Muscle layer of colon (tissue), 2 donors: ENCODE data around the gene RUBCN.
"Not testable (repeated sequence)": the region's sequence is repeated elsewhere in the genome, so short reads cannot be mapped to it uniquely, and the experiment has no call there.

Experiments used
- H3K27ac ChIP-seq: one replicate; pipeline ENCODE4 v1.7.0; 2013; ENCODE audit warnings: low read depth, mild to moderate bottlenecking, low read length, moderate library complexity
- H3K27me3 ChIP-seq, 2 donors: one replicate each; pipeline ENCODE4 v1.7.0; 2013; ENCODE audit warnings: low read length in 2 of 2, mild to moderate bottlenecking in 2 of 2; ENCODE audit not compliant: insufficient read depth in 2 of 2, control insufficient read depth in 1 of 2
- H3K36me3 ChIP-seq: one replicate; pipeline ENCODE4 v1.7.0; 2013; ENCODE audit warnings: mild to moderate bottlenecking, low read length; ENCODE audit not compliant: insufficient read depth
- H3K4me1 ChIP-seq: one replicate; pipeline ENCODE4 v1.7.0; 2013; ENCODE audit warnings: mild to moderate bottlenecking, low read length; ENCODE audit not compliant: insufficient read depth
- H3K4me3 ChIP-seq, 2 donors: one replicate each; pipeline ENCODE4 v1.7.0; 2013; ENCODE audit warnings: low read length in 2 of 2, low read depth in 1 of 2, mild to moderate bottlenecking in 1 of 2, moderate library complexity in 1 of 2
- H3K9ac ChIP-seq: one replicate; pipeline ENCODE4 v1.7.0; 2013; ENCODE audit warnings: low read length
- H3K9me3 ChIP-seq: one replicate; pipeline ENCODE4 v1.7.0; 2013; ENCODE audit warnings: mild to moderate bottlenecking, low read length
- donor health status: abdominal sarcoma.
- donor health status: Adenocarcinoma of cecum.

The RUBCN gene

DNA sequence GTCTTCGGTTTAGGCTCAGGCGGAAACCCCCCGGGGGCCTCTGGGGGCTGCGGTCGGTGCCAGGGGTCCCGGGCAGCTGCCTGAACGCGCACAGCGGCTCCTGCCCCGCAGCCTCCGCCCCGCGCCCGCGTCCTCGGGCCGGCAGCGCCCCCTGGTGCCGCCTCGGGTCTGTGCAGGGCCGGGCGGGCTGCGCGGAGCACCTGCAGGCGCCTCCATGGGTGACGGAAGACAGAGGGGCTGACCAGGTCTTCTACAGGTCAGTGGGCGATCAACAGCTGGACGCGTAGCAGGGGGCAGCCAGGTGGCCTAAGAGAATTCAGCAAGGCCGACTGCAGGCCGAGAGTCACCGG, 71.6 kb downstream of the RUBCN start:
- H3K27me3 ChIP-seq, H3K36me3 ChIP-seq, H3K4me1 ChIP-seq, H3K9ac ChIP-seq, H3K9me3 ChIP-seq, H3K27ac ChIP-seq, H3K4me3 ChIP-seq: not testable (repeated sequence)

DNA sequence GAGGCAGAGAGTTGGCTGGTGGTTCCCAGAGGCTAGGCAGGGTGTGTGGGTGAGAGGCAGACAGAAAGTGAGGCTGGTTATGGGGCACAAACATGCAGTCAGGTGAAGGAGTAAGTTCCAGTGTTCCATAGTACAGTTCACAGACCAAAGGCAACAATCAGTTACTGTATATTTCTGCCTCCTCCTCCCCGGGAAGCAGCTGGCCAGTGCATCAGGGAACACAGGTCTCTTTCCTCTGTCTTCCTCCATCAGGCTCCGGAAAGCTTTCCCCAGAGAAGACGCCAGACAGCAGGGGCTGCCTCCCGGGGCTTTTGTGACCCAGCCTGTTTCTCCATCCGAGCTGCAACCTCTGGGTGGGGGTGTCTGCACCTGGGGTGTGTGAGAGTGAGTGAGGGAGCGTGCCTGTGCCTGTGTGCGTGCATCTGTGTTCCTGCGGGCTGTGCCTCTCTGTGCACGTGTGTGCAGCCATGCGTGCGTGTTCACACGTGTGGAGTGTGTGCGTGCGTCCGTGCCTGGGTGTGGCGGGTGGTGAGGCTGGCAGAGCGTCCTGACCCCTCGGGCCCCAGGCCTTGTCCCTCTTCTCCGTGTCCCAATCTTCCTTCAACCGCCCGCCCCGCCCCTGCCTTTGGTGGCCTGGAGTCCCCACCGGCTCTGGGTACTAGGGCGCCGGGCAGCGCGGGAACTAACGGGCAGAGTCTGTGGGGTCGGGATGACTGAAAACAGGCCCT, 72.1 kb downstream of the RUBCN start:
- not testable (repeated sequence) for H3K27ac ChIP-seq, H3K27me3 ChIP-seq, H3K4me1 ChIP-seq, H3K9ac ChIP-seq, H3K36me3 ChIP-seq, H3K4me3 ChIP-seq, H3K9me3 ChIP-seq

DNA sequence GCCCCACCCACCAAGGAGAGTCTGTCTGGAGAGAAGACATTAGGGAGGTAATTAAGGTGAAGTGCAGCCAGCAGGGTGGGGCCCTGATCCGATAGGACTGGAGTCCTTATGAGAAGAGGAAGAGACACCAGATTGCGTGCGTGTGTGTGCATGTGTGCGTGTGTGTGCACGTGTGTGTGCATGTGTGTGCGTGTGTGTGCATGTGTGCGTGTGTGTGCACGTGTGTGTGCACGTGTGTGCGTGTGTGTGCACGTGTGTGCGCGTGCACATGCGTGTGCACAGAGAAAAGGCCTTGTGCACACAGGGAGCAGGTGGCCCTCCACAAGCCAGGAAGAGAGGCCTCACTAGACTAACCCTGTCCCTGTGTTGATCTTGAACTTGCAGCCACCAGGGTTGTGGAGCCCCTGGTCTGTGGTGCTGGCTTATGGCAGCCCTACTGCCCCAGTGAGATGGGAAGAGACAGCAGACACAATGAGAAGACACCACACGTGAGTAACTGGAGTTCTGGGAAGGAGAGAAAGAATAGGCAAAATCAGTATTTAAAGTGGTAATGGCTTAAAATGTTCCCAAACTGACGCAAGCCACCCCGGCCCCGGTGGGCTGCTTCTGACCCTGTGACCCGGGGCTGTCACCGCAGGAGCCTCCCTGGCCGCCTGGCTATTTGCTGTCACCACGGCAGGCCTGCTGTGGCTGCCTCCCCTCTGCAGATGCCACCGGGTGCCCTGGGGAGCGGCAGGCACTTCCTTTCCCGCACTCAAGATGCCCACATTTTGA, 73.2 kb downstream of the RUBCN start:
- not testable (repeated sequence) for H3K4me3 ChIP-seq, H3K9ac ChIP-seq, H3K4me1 ChIP-seq, H3K9me3 ChIP-seq, H3K36me3 ChIP-seq, H3K27me3 ChIP-seq, H3K27ac ChIP-seq

DNA sequence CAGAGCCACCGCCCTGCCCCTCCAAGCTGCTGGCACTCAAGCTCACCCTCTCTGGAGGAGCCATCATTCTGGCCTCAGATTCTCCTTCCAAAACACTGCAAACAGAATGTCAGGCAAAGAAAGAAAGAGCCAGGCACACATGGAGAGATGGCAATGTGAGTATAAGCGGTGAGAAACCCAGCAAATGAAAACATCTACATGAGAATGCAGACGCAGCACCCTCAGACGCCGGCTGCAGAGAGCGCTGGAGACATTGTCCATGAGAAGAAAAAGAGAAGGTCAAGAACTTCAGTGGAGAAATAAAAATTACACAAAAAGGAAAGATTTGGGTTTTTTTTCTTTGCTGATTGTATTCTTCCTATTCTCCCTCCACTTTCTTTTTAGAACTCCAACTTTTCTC, 74.4 kb downstream of the RUBCN start:
- H3K27ac ChIP-seq, H3K36me3 ChIP-seq, H3K4me1 ChIP-seq, H3K27me3 ChIP-seq, H3K9me3 ChIP-seq, H3K9ac ChIP-seq, H3K4me3 ChIP-seq: not testable (repeated sequence)

DNA sequence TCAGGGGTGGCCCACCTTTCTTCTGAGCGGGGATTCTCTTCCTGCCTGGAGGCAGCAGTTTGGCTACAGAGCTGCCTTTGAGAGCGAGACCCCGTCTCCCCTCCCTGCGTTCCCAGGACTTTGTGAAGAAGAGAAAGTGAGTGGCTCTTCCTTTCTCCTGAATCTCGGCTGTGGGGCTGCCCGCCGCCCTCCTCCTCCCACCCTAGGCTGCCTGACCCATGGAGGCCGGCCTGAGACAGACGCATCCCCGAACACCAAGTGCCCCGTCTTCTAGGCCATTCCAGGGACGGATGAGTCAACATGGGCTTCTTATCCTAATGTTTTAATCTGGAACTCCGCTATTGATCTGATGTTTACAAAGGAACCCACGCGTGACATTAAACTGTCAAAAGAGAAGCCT, 74.8 kb downstream of the RUBCN start:
- not testable (repeated sequence) for H3K4me3 ChIP-seq, H3K36me3 ChIP-seq, H3K27ac ChIP-seq, H3K9me3 ChIP-seq, H3K27me3 ChIP-seq, H3K9ac ChIP-seq, H3K4me1 ChIP-seq

DNA sequence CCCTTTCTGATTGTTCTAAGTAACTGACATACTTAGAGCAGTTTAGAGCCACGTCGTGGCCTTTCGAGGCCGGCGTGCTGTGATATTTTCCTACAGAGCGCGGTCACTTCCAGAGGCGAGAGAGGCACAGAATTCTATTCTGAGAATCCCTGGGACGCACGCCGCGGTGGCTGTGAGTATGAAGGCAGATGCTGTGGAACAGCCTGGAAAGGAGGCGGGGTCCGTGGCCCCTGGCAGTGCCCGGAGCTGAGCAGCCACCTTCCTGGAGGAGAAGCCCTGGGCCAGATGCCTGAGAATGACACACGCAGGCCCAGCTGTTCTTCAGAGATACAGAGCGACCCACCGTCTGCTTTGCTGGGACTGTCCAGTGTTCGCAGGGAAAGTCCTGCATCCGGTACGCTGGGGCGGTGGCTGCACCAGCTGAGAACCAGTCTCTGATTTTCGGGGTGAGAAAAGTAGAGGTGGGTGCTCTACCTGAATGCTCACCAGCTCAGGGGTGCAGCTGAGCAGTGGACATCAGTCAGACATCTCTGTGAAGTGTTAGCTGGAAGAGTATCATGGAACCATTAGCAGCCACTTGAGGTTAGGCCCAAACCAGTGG, 75.4 kb downstream of the RUBCN start:
- not testable (repeated sequence) for H3K27me3 ChIP-seq, H3K9ac ChIP-seq

DNA sequence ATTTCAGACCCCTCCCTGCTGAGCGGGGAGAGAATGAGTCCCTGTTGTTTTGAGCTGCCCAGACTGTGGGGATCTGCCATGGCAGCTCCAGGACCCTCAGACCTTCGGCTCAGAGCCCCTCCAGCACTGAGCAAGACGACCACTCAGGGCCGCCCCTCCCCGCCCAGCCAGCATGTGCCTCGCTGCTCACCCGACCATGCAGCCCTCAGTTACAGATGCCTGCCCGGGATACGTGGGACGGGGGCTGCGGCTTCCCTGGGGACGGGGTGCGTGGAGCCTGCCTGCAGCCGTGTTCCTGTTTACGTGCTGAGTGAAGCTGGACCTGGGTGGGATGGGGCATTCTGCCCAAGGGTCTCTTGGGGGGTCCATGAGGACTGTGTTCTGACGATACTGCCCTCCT, 77.0 kb downstream of the RUBCN start:
- not testable (repeated sequence) for H3K4me3 ChIP-seq, H3K27me3 ChIP-seq, H3K36me3 ChIP-seq, H3K9ac ChIP-seq, H3K9me3 ChIP-seq, H3K27ac ChIP-seq, H3K4me1 ChIP-seq

More for the DNA sequence above, 75.4 kb downstream of the RUBCN start:
- not testable (repeated sequence) for H3K9me3 ChIP-seq, H3K4me1 ChIP-seq, H3K27ac ChIP-seq, H3K4me3 ChIP-seq, H3K36me3 ChIP-seq

DNA sequence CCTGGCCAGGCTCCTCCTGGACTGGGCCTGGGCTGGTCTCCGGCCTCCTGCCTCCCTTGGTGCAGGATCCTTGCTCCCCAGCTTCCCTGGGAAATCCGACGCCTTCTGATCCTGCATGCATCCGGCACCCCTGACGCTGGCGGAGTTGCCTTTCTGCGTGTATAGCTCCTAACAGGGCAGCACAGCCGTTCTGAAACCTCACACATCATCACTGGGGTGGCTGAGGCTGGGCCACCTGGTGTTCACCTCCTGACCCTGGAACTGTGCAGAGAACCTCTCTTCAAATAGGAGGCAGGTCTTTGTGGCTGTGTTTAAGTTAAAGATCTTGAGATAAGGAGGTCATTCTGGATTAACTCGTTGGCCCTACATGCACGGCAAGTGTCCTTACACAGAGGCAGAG, 77.6 kb downstream of the RUBCN start:
- not testable (repeated sequence) for H3K4me3 ChIP-seq, H3K36me3 ChIP-seq, H3K27ac ChIP-seq, H3K27me3 ChIP-seq, H3K9me3 ChIP-seq, H3K4me1 ChIP-seq, H3K9ac ChIP-seq

DNA sequence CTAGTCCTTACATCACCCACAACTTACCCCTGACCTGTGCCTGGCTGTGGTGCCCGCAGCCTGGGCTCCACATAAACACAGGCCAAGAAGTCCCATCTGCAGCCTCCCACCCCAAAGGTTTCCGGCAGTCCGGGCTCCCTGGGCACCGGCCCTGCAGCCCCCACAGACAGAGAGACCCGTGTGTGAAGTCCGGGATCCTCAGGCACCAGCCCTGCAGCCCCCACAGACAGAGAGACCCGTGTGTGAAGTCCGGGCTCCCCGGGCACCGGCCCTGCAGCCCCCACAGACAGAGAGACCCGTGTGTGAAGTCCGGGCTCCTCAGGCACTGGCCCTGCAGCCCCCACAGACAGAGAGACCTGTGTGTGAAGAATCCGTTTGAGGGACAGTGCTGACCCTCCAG, 78.0 kb downstream of the RUBCN start:
- H3K27ac ChIP-seq, H3K27me3 ChIP-seq, H3K9me3 ChIP-seq, H3K4me3 ChIP-seq, H3K36me3 ChIP-seq, H3K4me1 ChIP-seq, H3K9ac ChIP-seq: not testable (repeated sequence)

DNA sequence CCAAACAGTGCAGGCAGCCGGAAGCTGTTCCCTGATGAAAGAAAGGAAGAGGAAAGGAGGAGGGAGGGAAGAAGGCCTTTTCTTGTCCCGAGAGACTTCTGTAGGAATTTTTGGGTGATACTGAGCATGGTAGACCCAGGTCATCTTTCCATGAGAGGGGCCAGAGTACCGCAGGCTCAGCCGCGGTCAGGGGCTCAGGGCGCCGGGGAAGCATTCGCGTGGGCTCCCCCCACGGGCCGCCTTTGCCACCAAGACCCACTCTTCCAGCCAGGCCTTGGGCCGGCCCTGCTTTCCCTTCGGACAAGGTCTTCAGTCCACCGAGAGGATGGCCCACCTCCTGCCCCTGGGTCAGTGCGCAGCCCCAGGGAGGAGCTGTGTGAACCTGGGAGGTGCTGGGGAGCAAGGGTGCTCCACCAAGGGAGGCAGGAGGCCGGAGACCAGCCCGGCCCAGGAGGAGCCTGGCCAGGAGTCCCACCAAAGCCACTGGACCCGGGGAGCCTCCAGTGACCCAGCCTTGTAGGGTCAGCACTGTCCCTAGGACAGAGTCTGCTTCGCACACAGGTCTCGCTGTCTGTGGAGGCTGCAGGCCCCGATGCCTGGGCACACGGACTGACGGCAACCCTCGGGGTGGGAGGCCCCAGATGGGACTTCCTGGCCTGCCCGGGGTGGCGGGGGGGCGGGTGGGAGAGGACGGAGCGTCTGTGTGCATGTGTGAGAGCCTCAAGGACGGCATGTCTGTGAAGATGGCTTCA, 79.0 kb downstream of the RUBCN start:
- not testable (repeated sequence) for H3K4me1 ChIP-seq

DNA sequence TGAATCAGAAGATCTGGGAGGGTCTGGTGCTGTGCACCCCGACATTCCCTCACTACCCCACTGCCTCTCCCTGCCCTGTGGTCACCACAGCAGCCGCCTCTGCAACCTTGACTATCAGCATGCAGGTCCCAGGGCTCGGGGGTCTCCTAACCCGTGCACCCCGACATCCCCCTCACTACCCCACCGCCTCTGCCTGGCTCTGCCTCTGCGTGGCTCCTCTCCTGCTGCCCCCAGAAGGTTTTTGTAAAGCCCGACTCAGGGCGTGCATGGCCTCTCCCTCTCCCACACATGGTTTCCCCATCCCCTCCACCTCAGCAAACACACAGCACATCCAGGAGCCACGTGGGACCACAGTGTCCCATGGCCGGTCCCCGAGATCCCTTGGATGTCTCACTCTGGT, 79.7 kb downstream of the RUBCN start:
- H3K27me3 ChIP-seq, H3K27ac ChIP-seq, H3K4me3 ChIP-seq, H3K4me1 ChIP-seq, H3K36me3 ChIP-seq, H3K9ac ChIP-seq, H3K9me3 ChIP-seq: not testable (repeated sequence)

More for the DNA sequence above, 79.0 kb downstream of the RUBCN start:
- H3K9me3 ChIP-seq, H3K36me3 ChIP-seq, H3K4me3 ChIP-seq, H3K27me3 ChIP-seq, H3K27ac ChIP-seq, H3K9ac ChIP-seq: not testable (repeated sequence)
